IMR-90 (cell line): Measurements from ENCODE around the gene SAFB2. TPM values are rescaled to one million over a fixed set of nuclear protein-coding genes. Genes with fewer than 3 reads are reported as not detected.

Experiments
- ATAC-seq: fragments of 200-7000 bp; cut with Tn5 transposase; 2 replicates; pipeline ENCODE4 v1.9.1; 2020; ENCODE audit warnings: low read depth, mild to moderate bottlenecking, moderate library complexity
- BruUV-seq: library from RNA; stranded (reverse); fragments of 400-500 nt; replicated peaks from 2 replicates; lab custom pipeline; 2021; lab: Mats Ljungman, UMichigan
- CTCF ChIA-PET: fragments of 300-600 bp; formaldehyde crosslinking; extraction: SDS; loops from one replicate; lab custom pipeline; 2021; ENCODE audit warnings: antibody characterized with exemption; lab: Yijun Ruan, JAX
- POLR2A ChIA-PET: fragments of 300-600 bp; sonication (Branson Sonifier 250); formaldehyde crosslinking; loops from one replicate; lab custom pipeline; 2022; ENCODE audit warnings: antibody characterized with exemption; ENCODE audit not compliant: unreplicated experiment; lab: Charles Lee
- DNase-seq: peaks from one replicate; pipeline ENCODE4 v3.0.0; 2013
- H2AFZ ChIP-seq: replicated peaks from 2 replicates; pipeline ENCODE3; 2013; ENCODE audit warnings: low read length, mild to moderate bottlenecking; ENCODE audit not compliant: poor library complexity
- H2AK5ac ChIP-seq: 2 replicates; pipeline ENCODE4 v1.6.1; 2013; ENCODE audit warnings: low read depth, low read length, inconsistent platforms
- H2AK9ac ChIP-seq: replicated peaks from 2 replicates; pipeline ENCODE3; 2013; ENCODE audit warnings: mild to moderate bottlenecking, low read depth, low read length, moderate library complexity; ENCODE audit not compliant: poor library complexity
- H2BK120ac ChIP-seq: 2 replicates; pipeline ENCODE4 v1.6.1; 2013; ENCODE audit warnings: low read depth, low read length, inconsistent platforms
- H2BK15ac ChIP-seq: 3 replicates; pipeline ENCODE4 v1.6.1; 2013; ENCODE audit warnings: low read depth, low read length, inconsistent platforms
- H2BK20ac ChIP-seq: 2 replicates; pipeline ENCODE4 v1.6.1; 2013; ENCODE audit warnings: low read depth, mild to moderate bottlenecking, inconsistent platforms, low read length, moderate library complexity
- H2BK5ac ChIP-seq: 2 replicates; pipeline ENCODE4 v1.6.1; 2013; ENCODE audit warnings: mild to moderate bottlenecking, low read depth, low read length, inconsistent platforms; ENCODE audit not compliant: poor library complexity, severe bottlenecking
- H3K14ac ChIP-seq: replicated peaks from 2 replicates; pipeline ENCODE4 v1.6.1; 2013; ENCODE audit warnings: low read depth, low read length, inconsistent platforms
- H3K18ac ChIP-seq: 2 replicates; pipeline ENCODE4 v1.6.1; 2013; ENCODE audit warnings: low read depth, low read length, control low read depth
- H3K23ac ChIP-seq: 2 replicates; pipeline ENCODE4 v1.6.1; 2013; ENCODE audit warnings: low read depth, low read length, inconsistent platforms
- H3K27ac ChIP-seq: 2 replicates; pipeline ENCODE4 v1.5.1; 2013; ENCODE audit warnings: mild to moderate bottlenecking, control low read depth, low read length; ENCODE audit not compliant: insufficient read depth
- H3K27me3 ChIP-seq: 2 replicates; pipeline ENCODE4 v1.6.1; 2013; ENCODE audit warnings: low read length; ENCODE audit not compliant: control insufficient read depth, insufficient read depth
- H3K36me3 ChIP-seq: 2 replicates; pipeline ENCODE4 v1.6.1; 2013; ENCODE audit warnings: low read length, mixed read lengths; ENCODE audit not compliant: control insufficient read depth, insufficient read depth
- H3K4ac ChIP-seq: 2 replicates; pipeline ENCODE4 v1.6.1; 2013; ENCODE audit warnings: low read depth, low read length, inconsistent platforms
- H3K4me1 ChIP-seq: 2 replicates; pipeline ENCODE4 v1.6.1; 2013; ENCODE audit warnings: low read length, mixed read lengths; ENCODE audit not compliant: control insufficient read depth, insufficient read depth
- H3K4me2 ChIP-seq: 2 replicates; pipeline ENCODE4 v1.6.1; 2013; ENCODE audit warnings: low read depth, mild to moderate bottlenecking, control low read depth, low read length, moderate library complexity
- H3K4me3 ChIP-seq: 2 replicates; pipeline ENCODE4 v1.5.1; 2013; ENCODE audit warnings: low read depth, mild to moderate bottlenecking, control low read depth, low read length, moderate library complexity; ENCODE audit not compliant: insufficient read depth
- H3K56ac ChIP-seq: 2 replicates; pipeline ENCODE4 v1.6.1; 2013; ENCODE audit warnings: low read length, inconsistent platforms; ENCODE audit not compliant: insufficient read depth; ENCODE audit errors: extremely low read depth
- H3K79me1 ChIP-seq, 2 experiments: 2 replicates each; pipeline ENCODE4 v1.6.1; 2013; ENCODE audit warnings: low read length in 2 of 2, inconsistent platforms in 1 of 2, low read depth in 1 of 2
- H3K9ac ChIP-seq: 2 replicates; pipeline ENCODE4 v1.6.1; 2013; ENCODE audit warnings: low read depth, low read length, control low read depth
- H3K9me1 ChIP-seq: 2 replicates; pipeline ENCODE4 v1.6.1; 2013; ENCODE audit warnings: low read length, inconsistent platforms; ENCODE audit not compliant: insufficient read depth
- H3K9me3 ChIP-seq: 2 replicates; pipeline ENCODE4 v1.6.1; 2013; ENCODE audit warnings: low read length; ENCODE audit not compliant: control insufficient read depth, insufficient read depth
- H4K20me1 ChIP-seq: 2 replicates; pipeline ENCODE4 v1.6.1; 2013; ENCODE audit warnings: low read length, inconsistent platforms; ENCODE audit not compliant: insufficient read depth
- H4K5ac ChIP-seq: 2 replicates; pipeline ENCODE4 v1.6.1; 2013; ENCODE audit warnings: mild to moderate bottlenecking, low read depth, low read length, control low read depth
- H4K8ac ChIP-seq, 2 experiments: 2 replicates each; pipeline ENCODE4 v1.6.1; 2013; ENCODE audit warnings: low read depth in 2 of 2, low read length in 2 of 2, control low read depth in 1 of 2, inconsistent platforms in 1 of 2
- H4K91ac ChIP-seq: 2 replicates; pipeline ENCODE4 v1.6.1; 2013; ENCODE audit warnings: low read depth, low read length, inconsistent platforms; ENCODE audit not compliant: insufficient read depth
- CEBPB ChIP-seq: IDR thresholded peaks from 2 replicates; pipeline ENCODE4 v1.6.1; 2012; ENCODE audit warnings: low read depth, low read length, improper control_type of control experiment
- CHD1 ChIP-seq: IDR thresholded peaks from 2 replicates; pipeline ENCODE4 v1.6.1; 2012; ENCODE audit warnings: low read depth, low read length, improper control_type of control experiment
- MXI1 ChIP-seq: IDR thresholded peaks from 2 replicates; pipeline ENCODE4 v1.6.1; 2012; ENCODE audit warnings: low read depth, mild to moderate bottlenecking, low read length, moderate library complexity, borderline replicate concordance
- NFE2L2 ChIP-seq: fragments of 150-350 bp; IDR thresholded peaks from 2 replicates; pipeline ENCODE4 v1.6.1; 2016; ENCODE audit warnings: low read depth, mild to moderate bottlenecking, low read length
- RAD21 ChIP-seq: IDR thresholded peaks from 2 replicates; pipeline ENCODE4 v1.6.1; 2012; ENCODE audit warnings: low read length, improper control_type of control experiment
- SMC3 ChIP-seq: fragments of 150-350 bp; IDR thresholded peaks from 2 replicates; pipeline ENCODE4 v1.6.1; 2016; ENCODE audit warnings: low read depth, mild to moderate bottlenecking, antibody characterized with exemption, low read length, moderate library complexity
- USF2 ChIP-seq: fragments of 150-350 bp; IDR thresholded peaks from 2 replicates; pipeline ENCODE4 v1.6.1; 2017; ENCODE audit warnings: mild to moderate bottlenecking, antibody characterized with exemption, low read length, low read depth
- WGBS, 2 experiments: methylation state at CpG; one replicate each; pipeline versions ENCODE4 v1.1.5 to v1.1.7; 2013; ENCODE audit warnings: missing lambda C conversion rate in 2 of 2; ENCODE audit not compliant: insufficient read length in 1 of 2; ENCODE audit errors: extremely low coverage in 2 of 2; 5-methylcytosine and 5-hydroxymethylcytosine counted together
- dilution Hi-C: fragments of 300-500 bp; cut with HindIII; formaldehyde crosslinking; loops from one replicate; pipeline ENCODE4 v1.14.3; 2018; ENCODE audit warnings: low sequenced_read_pairs; ENCODE audit not compliant: unreplicated experiment
- in situ Hi-C: fragments of 300-500 bp; cut with MboI; formaldehyde crosslinking; loops from 3 replicates; pipeline ENCODE4 v1.14.3; 2019; ENCODE audit warnings: low sequenced_read_pairs, inconsistent platforms, mixed read lengths
- intact Hi-C: fragments of 100-400 bp; cut with micrococcal nuclease; formaldehyde crosslinking; loops from 2 replicates; pipeline ENCODE4 v1.10.0; 2022
- polyA plus RNA-seq, 3 experiments: library from polyadenylated mRNA; depleted of rRNA; stranded (reverse); fragments of >200 nt; gene quantifications; 2 replicates each; pipeline ENCODE4 v1.2.3, GENCODE V29; 2012; ENCODE audit warnings: low replicate concordance in 1 of 3
- total RNA-seq: library from RNA; depleted of rRNA; stranded (reverse); fragments of >200 nt; gene quantifications from 2 replicates; pipeline ENCODE4 v1.2.3, GENCODE V29; 2012

The SAFB2 gene
- total and polyA plus RNA-seq, 2 of the 4 experiments (the other 2 are of a cell fraction): 11.8 to 26.2 TPM

- no peak overlapping the region for H2AK9ac ChIP-seq
- H3K9ac ChIP-seq: no peak overlapping the region
- no TSS peak for BruUV-seq
- H3K56ac ChIP-seq: no peak overlapping the region
- H3K9me1 ChIP-seq: 0 out of 2 replicates have a peak, but pooled peaks cover 3% of the 10 kb centered on the region
- no peaks in the 10 kb centered on the region for H3K4me1 ChIP-seq
- ChIA-PET POLR2A (no interaction called here), CTCF (interaction anchor here (0.6 kb wide), 1 partner anchor 81 kb away, joined by 3 read pairs; no protein-coding TSS in a partner anchor)
- no peak overlapping the region for H3K18ac ChIP-seq
- no peak overlapping the region for H4K91ac ChIP-seq
- in situ Hi-C loops: no loop called here
- H3K27ac ChIP-seq: no peak overlapping the region
- no peak overlapping the region for H4K5ac ChIP-seq
- H3K9me3 ChIP-seq: no peaks in the 10 kb centered on the region
- H2BK5ac ChIP-seq: no peak overlapping the region
- H2BK15ac ChIP-seq: no peak overlapping the region
- 86% methylated on average over 5 of the region's 10 CpGs; no CpG with 5 or more reads in 1 of the 2 experiments for WGBS, 2 experiments
- H2AK5ac ChIP-seq: no peak overlapping the region
- no peak overlapping the region for H3K4ac ChIP-seq
- dilution Hi-C loops: no loop called here
- ATAC-seq (no peak), DNase-seq (no peak)
- H2BK120ac ChIP-seq: no peak overlapping the region
- intact Hi-C loops: no loop called here
- no peaks in the 10 kb centered on the region for H3K27me3 ChIP-seq
- H3K79me1 ChIP-seq: peaks cover 24 to 49% of the 10 kb centered on the region in 2 experiments
- no peak overlapping the region for H3K14ac ChIP-seq
- no peak overlapping the region for H2BK20ac ChIP-seq
- H3K36me3 ChIP-seq: peaks cover 60% of the 10 kb centered on the region
- no peak overlapping the region for H3K23ac ChIP-seq
- no peak overlapping the region for H3K4me2 ChIP-seq
- no peak overlapping the region for H2AFZ ChIP-seq
- no peak for TF ChIP-seq NFE2L2
- no peak for TF ChIP-seq SMC3
- TF ChIP-seq RAD21: no peak
- no peak for TF ChIP-seq USF2
- TF ChIP-seq MXI1: no peak
- no peak for TF ChIP-seq CHD1
- no peak for TF ChIP-seq CEBPB
- H4K20me1 ChIP-seq: peaks cover 26% of the 10 kb centered on the region
- H4K8ac ChIP-seq: no peak overlapping the region
- H3K4me3 ChIP-seq: no peak overlapping the region
These were observed 14.3 kb downstream of the SAFB2 start for GRCh38 chr19:5608291-5608690.
